H1 (cell line): ENCODE results near the gene CEP135. TPM values are rescaled to one million over a fixed set of nuclear protein-coding genes. Genes with fewer than 3 reads are reported as not detected.

ENCODE experiments used
- CTCF ChIA-PET: fragments of 300-600 bp; sonication (Branson Sonifier 250); formaldehyde crosslinking; loops from one replicate; lab custom pipeline; 2021; ENCODE audit not compliant: partially characterized antibody; lab: Charles Lee
- POLR2A ChIA-PET: fragments of 300-600 bp; sonication (Branson Sonifier 250); formaldehyde crosslinking; loops from one replicate; lab custom pipeline; 2021; ENCODE audit warnings: inconsistent platforms; ENCODE audit not compliant: partially characterized antibody; lab: Charles Lee
- DNase-seq, 2 experiments: peaks; one replicate each; pipeline versions ENCODE4 v3.0.0 to v3.0.0-alpha.2; 2010 to 2022; ENCODE audit warnings: low spot score in 2 of 2, low read depth in 1 of 2, mixed read lengths in 1 of 2
- FAIRE-seq: peaks from 2 replicates; lab custom pipeline; 2011; peaks lifted over from hg19 to GRCh38; lab: Jason Lieb, UNC
- H2AFZ ChIP-seq: 2 replicates; pipeline ENCODE4 v1.8.1; 2012; ENCODE audit warnings: low read length, inconsistent platforms
- H2AK5ac ChIP-seq: 2 replicates; pipeline ENCODE4 v1.6.1; 2013; ENCODE audit warnings: low read depth, low read length
- H2BK120ac ChIP-seq: replicated peaks from 2 replicates; pipeline ENCODE3; 2013; ENCODE audit warnings: low read depth, low read length, inconsistent platforms
- H2BK12ac ChIP-seq: 2 replicates; pipeline ENCODE4 v1.6.1; 2013; ENCODE audit warnings: low read depth, low read length
- H2BK15ac ChIP-seq: 2 replicates; pipeline ENCODE4 v1.6.1; 2013; ENCODE audit warnings: low read length
- H2BK20ac ChIP-seq: 2 replicates; pipeline ENCODE4 v1.6.1; 2013; ENCODE audit warnings: low read length
- H2BK5ac ChIP-seq: 2 replicates; pipeline ENCODE4 v1.6.1; 2013; ENCODE audit warnings: low read depth, low read length
- H3K14ac ChIP-seq: 2 replicates; pipeline ENCODE4 v1.6.1; 2013; ENCODE audit warnings: inconsistent platforms; ENCODE audit not compliant: insufficient read length
- H3K18ac ChIP-seq: 2 replicates; pipeline ENCODE4 v1.6.1; 2013; ENCODE audit warnings: low read length; ENCODE audit errors: extremely low read depth
- H3K23ac ChIP-seq: 2 replicates; pipeline ENCODE4 v1.6.1; 2013; ENCODE audit warnings: inconsistent platforms; ENCODE audit not compliant: insufficient read length
- H3K23me2 ChIP-seq: 2 replicates; pipeline ENCODE4 v1.6.1; 2013; ENCODE audit warnings: low read depth, low read length
- H3K27ac ChIP-seq: 2 replicates; pipeline ENCODE4 v1.6.1; 2011; ENCODE audit warnings: low read depth, low read length, inconsistent platforms
- H3K27me3 ChIP-seq, 4 experiments: replicated peaks in 1 of 4; 1 replicate in 1 of 4; 2 replicates in 3 of 4; pipeline versions ENCODE4 v1.6.1 to v1.8.1; 2011 to 2013; ENCODE audit warnings: low read length in 3 of 4, mild to moderate bottlenecking in 3 of 4, inconsistent platforms in 2 of 4, mixed read lengths in 2 of 4, moderate library complexity in 1 of 4; ENCODE audit not compliant: control insufficient read depth in 3 of 4, insufficient read depth in 3 of 4; ENCODE audit errors: extremely low read depth in 1 of 4
- H3K36me3 ChIP-seq, 4 experiments: 2 replicates each; pipeline versions ENCODE4 v1.6.1 to v1.8.1; 2011 to 2013; ENCODE audit warnings: mild to moderate bottlenecking in 4 of 4, low read length in 3 of 4, moderate library complexity in 2 of 4, control low read depth in 1 of 4, inconsistent platforms in 1 of 4; ENCODE audit not compliant: insufficient read depth in 4 of 4, control insufficient read depth in 2 of 4
- H3K4ac ChIP-seq: replicated peaks from 2 replicates; pipeline ENCODE3; 2013; ENCODE audit warnings: low read length, low read depth, mixed read lengths, inconsistent platforms; ENCODE audit not compliant: insufficient read length
- H3K4me1 ChIP-seq, 4 experiments: replicated peaks in 1 of 4; 1 replicate in 1 of 4; 2 replicates in 3 of 4; pipeline versions ENCODE4 v1.6.1 to v1.8.1; 2011 to 2013; ENCODE audit warnings: low read length in 3 of 4, inconsistent platforms in 2 of 4, mixed read lengths in 1 of 4; ENCODE audit not compliant: insufficient read depth in 4 of 4, control insufficient read depth in 3 of 4
- H3K4me2 ChIP-seq, 2 experiments: 2 replicates each; pipeline versions ENCODE4 v1.6.1 to v1.8.1; 2011 to 2013; ENCODE audit warnings: low read depth in 2 of 2, low read length in 2 of 2, control low read depth in 1 of 2, inconsistent platforms in 1 of 2, mild to moderate bottlenecking in 1 of 2; ENCODE audit not compliant: insufficient read depth in 1 of 2
- H3K4me3 ChIP-seq, 4 experiments: fragments of 200-600, 300-600 bp in 1 of 4; sonication (generic), shearing (Covaris generic), sonication (Bioruptor Twin) in 1 of 4; 2 replicates each; pipeline versions ENCODE4 v1.5.1 to v1.8.1; 2011 to 2016; ENCODE audit warnings: low read length in 4 of 4, low read depth in 3 of 4, control low read depth in 2 of 4, inconsistent platforms in 2 of 4, mild to moderate bottlenecking in 2 of 4, mixed read lengths in 1 of 4, moderate library complexity in 1 of 4; ENCODE audit not compliant: insufficient read depth in 2 of 4; ENCODE audit errors: extremely low read depth in 1 of 4
- H3K56ac ChIP-seq: replicated peaks from 2 replicates; pipeline ENCODE3; 2013; ENCODE audit warnings: low read depth, mild to moderate bottlenecking, mixed read lengths, low read length, inconsistent platforms; ENCODE audit not compliant: insufficient read length
- H3K79me1 ChIP-seq: 2 replicates; pipeline ENCODE4 v1.6.1; 2013; ENCODE audit warnings: low read depth, low read length, control low read depth
- H3K79me2 ChIP-seq, 2 experiments: 2 replicates each; pipeline versions ENCODE4 v1.6.1 to v1.8.1; 2012 to 2013; ENCODE audit warnings: low read length in 2 of 2, mild to moderate bottlenecking in 2 of 2, inconsistent platforms in 1 of 2; ENCODE audit not compliant: insufficient read depth in 2 of 2, control insufficient read depth in 1 of 2
- H3K9ac ChIP-seq, 4 experiments: replicated peaks in 1 of 4; 1 replicate in 1 of 4; 2 replicates in 3 of 4; pipeline versions ENCODE4 v1.6.1 to v1.8.1; 2011 to 2013; ENCODE audit warnings: low read depth in 3 of 4, low read length in 3 of 4, control low read depth in 2 of 4, mild to moderate bottlenecking in 2 of 4, moderate library complexity in 2 of 4, inconsistent platforms in 1 of 4; ENCODE audit errors: extremely low read depth in 1 of 4
- H3K9me3 ChIP-seq, 2 experiments: 2 replicates each; pipeline versions ENCODE4 v1.6.1 to v1.8.1; 2012 to 2013; ENCODE audit warnings: mild to moderate bottlenecking in 2 of 2, moderate library complexity in 2 of 2, control low read depth in 1 of 2, inconsistent platforms in 1 of 2, low read depth in 1 of 2, low read length in 1 of 2, mixed read lengths in 1 of 2; ENCODE audit not compliant: insufficient read depth in 2 of 2
- H4K20me1 ChIP-seq, 2 experiments: replicated peaks in 1 of 2; 2 replicates each; pipeline versions ENCODE3 to v1.8.1; 2011 to 2013; ENCODE audit warnings: inconsistent platforms in 2 of 2, low read length in 2 of 2, mild to moderate bottlenecking in 1 of 2; ENCODE audit not compliant: insufficient read depth in 2 of 2, control insufficient read depth in 1 of 2
- H4K5ac ChIP-seq: 2 replicates; pipeline ENCODE4 v1.6.1; 2013; ENCODE audit warnings: low read length, low read depth, mixed read lengths, inconsistent platforms; ENCODE audit not compliant: insufficient read length
- H4K8ac ChIP-seq: 2 replicates; pipeline ENCODE4 v1.8.0; 2013; ENCODE audit warnings: mild to moderate bottlenecking, moderate library complexity, low read length, inconsistent platforms; ENCODE audit not compliant: insufficient read depth; ENCODE audit errors: extremely low read depth
- H4K91ac ChIP-seq: replicated peaks from 2 replicates; pipeline ENCODE3; 2013; ENCODE audit warnings: low read length, mixed read lengths, inconsistent platforms; ENCODE audit not compliant: insufficient read length
- HDAC6 ChIP-seq: IDR thresholded peaks from one replicate; pipeline ENCODE4 v1.7.1; 2012; ENCODE audit warnings: low read depth, mild to moderate bottlenecking, inconsistent platforms, low read length, moderate library complexity
- NRF1 ChIP-seq: IDR thresholded peaks from 2 replicates; pipeline ENCODE4 v1.6.1; 2011; ENCODE audit warnings: mild to moderate bottlenecking, low read depth, low read length, improper control_type of control experiment
- PHF8 ChIP-seq: fragments of 200-600 bp; sonication (generic); conservative IDR thresholded peaks from 2 replicates; pipeline ENCODE4 v1.7.1; 2012; ENCODE audit warnings: low read depth, mild to moderate bottlenecking, inconsistent platforms, low read length, moderate library complexity
- RFX5 ChIP-seq: IDR thresholded peaks from 2 replicates; pipeline ENCODE4 v1.6.1; 2011; ENCODE audit warnings: low read depth, low read length, improper control_type of control experiment, borderline replicate concordance
- SP2 ChIP-seq: IDR thresholded peaks from 2 replicates; pipeline ENCODE4 v1.6.1; 2012; ENCODE audit warnings: mild to moderate bottlenecking, low read length, inconsistent platforms
- SRF ChIP-seq: IDR thresholded peaks from 2 replicates; pipeline ENCODE4 v1.6.1; 2011; ENCODE audit warnings: mild to moderate bottlenecking, low read depth, low read length, moderate library complexity
- TAF1 ChIP-seq: IDR thresholded peaks from 2 replicates; pipeline ENCODE4 v1.6.1; 2011; ENCODE audit warnings: mild to moderate bottlenecking, low read depth, low read length
- TBP ChIP-seq: IDR thresholded peaks from 2 replicates; pipeline ENCODE4 v1.6.1; 2011; ENCODE audit warnings: low read depth, low read length, improper control_type of control experiment
- TEAD4 ChIP-seq: IDR thresholded peaks from 2 replicates; pipeline ENCODE4 v1.6.1; 2012; ENCODE audit warnings: low read depth, low read length, inconsistent platforms, mixed read lengths
- WGBS, 2 experiments: shearing (Covaris generic) in 1 of 2; methylation state at CpG; one replicate each; pipeline versions ENCODE4 v1.1.6 to v1.1.7; 2013 to 2015; ENCODE audit warnings: low lambda C conversion rate in 2 of 2, mixed read lengths in 2 of 2, inconsistent platforms in 1 of 2, low coverage in 1 of 2, missing lambda C conversion rate in 1 of 2; ENCODE audit not compliant: insufficient replicate concordance in 2 of 2, insufficient coverage in 1 of 2, insufficient read length in 1 of 2; ENCODE audit errors: extremely low coverage in 1 of 2, missing lambda C conversion rate in 1 of 2; 5-methylcytosine and 5-hydroxymethylcytosine counted together
- polyA plus RNA-seq, 7 experiments: library from polyadenylated mRNA; depleted of rRNA in 3 of 7; stranded (reverse) in 5 of 7; unstranded in 2 of 7; fragments of >200 nt in 5 of 7; fragments of 200-250 nt in 2 of 7; gene quantifications; 1 replicate in 5 of 7; 2 replicates in 1 of 7; 4 replicates in 1 of 7; pipeline versions ENCODE4 v1.2.1 to v1.2.3, GENCODE V29; 2011 to 2013; ENCODE audit warnings: missing spikeins in 2 of 7, mixed read lengths in 2 of 7
- total RNA-seq: library from RNA; stranded (reverse); fragmentation: NEBNext Ultra II Directional; extraction: Animal tissue kit (Norgen Biotek cat#: 25700); gene quantifications from 2 replicates; pipeline ENCODE4 v1.2.1, GENCODE V29; 2021
- TF ChIP-seq, protein P1 (sequence below): IDR thresholded peaks from 2 replicates; pipeline ENCODE4 v1.6.1; 2011; ENCODE audit warnings: low read length, improper control_type of control experiment

The CEP135 gene
- total and polyA plus RNA-seq, 2 of the 8 experiments (the other 6 are each of a cell fraction or from before 2014, with no cell fraction given) = 2.7 to 14.5 TPM

GRCh38 chr4:55928846-55929245 lies 19.9 kb upstream of the CEP135 start:
- H3K18ac ChIP-seq = no peak overlapping the region
- H4K8ac ChIP-seq = no peak overlapping the region
- no peak overlapping the region for H4K5ac ChIP-seq
- H2AFZ ChIP-seq = no peak overlapping the region
- H3K79me2 ChIP-seq = no peaks in the 10 kb centered on the region
- no peak overlapping the region for H3K56ac ChIP-seq
- no peak overlapping the region for H2BK20ac ChIP-seq
- peaks cover 0 to 3% (median 2%) of the 10 kb centered on the region in 4 experiments; a peak in 2 of 7 replicates for H3K4me1 ChIP-seq
- H3K4me2 ChIP-seq = no peak overlapping the region
- no peaks in the 10 kb centered on the region for H4K20me1 ChIP-seq
- no peak overlapping the region for H3K4ac ChIP-seq
- no peak overlapping the region for H3K27ac ChIP-seq
- H3K23me2 ChIP-seq = no peaks in the 10 kb centered on the region
- no peaks in the 10 kb centered on the region for H3K9me3 ChIP-seq
- H3K9ac ChIP-seq = no peak overlapping the region
- no peak overlapping the region for H3K23ac ChIP-seq
- 93% methylated on average over 1 of the region's 1 CpG; no CpG with 5 or more reads in 1 of the 2 experiments for WGBS, 2 experiments
- H3K4me3 ChIP-seq = no peak overlapping the region
- H2BK15ac ChIP-seq = no peak overlapping the region
- POLR2A ChIA-PET = no interaction called here
- no peak overlapping the region for H2BK12ac ChIP-seq
- H3K36me3 ChIP-seq = no peaks in the 10 kb centered on the region
- H2BK5ac ChIP-seq = no peak overlapping the region
- FAIRE-seq = no peak
- CTCF ChIA-PET = no interaction called here
- H3K79me1 ChIP-seq = no peaks in the 10 kb centered on the region
- H2AK5ac ChIP-seq = no peak overlapping the region
- H3K14ac ChIP-seq = no peak overlapping the region
- H2BK120ac ChIP-seq = no peak overlapping the region
- DNase-seq = no peak
- H4K91ac ChIP-seq = no peak overlapping the region
- H3K27me3 ChIP-seq = no peaks in the 10 kb centered on the region
- TF ChIP-seq HDAC6 = no peak
- no peak for TF ChIP-seq TBP
- TF ChIP-seq NRF1 = no peak
- no peak for TF ChIP-seq RFX5
- TF ChIP-seq TEAD4 = no peak
- no peak for TF ChIP-seq TAF1
- TF ChIP-seq SRF = no peak
- TF ChIP-seq SP2 = no peak
- TF ChIP-seq PHF8 = no peak
- TF ChIP-seq, protein P1, sequence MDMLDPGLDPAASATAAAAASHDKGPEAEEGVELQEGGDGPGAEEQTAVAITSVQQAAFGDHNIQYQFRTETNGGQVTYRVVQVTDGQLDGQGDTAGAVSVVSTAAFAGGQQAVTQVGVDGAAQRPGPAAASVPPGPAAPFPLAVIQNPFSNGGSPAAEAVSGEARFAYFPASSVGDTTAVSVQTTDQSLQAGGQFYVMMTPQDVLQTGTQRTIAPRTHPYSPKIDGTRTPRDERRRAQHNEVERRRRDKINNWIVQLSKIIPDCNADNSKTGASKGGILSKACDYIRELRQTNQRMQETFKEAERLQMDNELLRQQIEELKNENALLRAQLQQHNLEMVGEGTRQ = no peak
